Thyroid gland (tissue), 4 donors: ENCODE measurements around the gene TTC34.

Experiments
- CTCF ChIP-seq, 6 experiments: fragments of 200-600 bp in 3 of 6; fragments of 450-650 bp in 3 of 6; sonication (generic) in 3 of 6; IDR thresholded peaks; one replicate each; pipeline ENCODE4 v1.5.1; 2016 to 2019; ENCODE audit warnings: antibody characterized with exemption in 6 of 6, mild to moderate bottlenecking in 2 of 6, inconsistent platforms in 1 of 6, moderate library complexity in 1 of 6
- POLR2A ChIP-seq, 2 donors: fragments of 450-650 bp; IDR thresholded peaks; one replicate each; pipeline ENCODE4 v1.6.1; 2017; ENCODE audit warnings: antibody characterized with exemption in 2 of 2, mild to moderate bottlenecking in 2 of 2, moderate library complexity in 1 of 2

DNA sequence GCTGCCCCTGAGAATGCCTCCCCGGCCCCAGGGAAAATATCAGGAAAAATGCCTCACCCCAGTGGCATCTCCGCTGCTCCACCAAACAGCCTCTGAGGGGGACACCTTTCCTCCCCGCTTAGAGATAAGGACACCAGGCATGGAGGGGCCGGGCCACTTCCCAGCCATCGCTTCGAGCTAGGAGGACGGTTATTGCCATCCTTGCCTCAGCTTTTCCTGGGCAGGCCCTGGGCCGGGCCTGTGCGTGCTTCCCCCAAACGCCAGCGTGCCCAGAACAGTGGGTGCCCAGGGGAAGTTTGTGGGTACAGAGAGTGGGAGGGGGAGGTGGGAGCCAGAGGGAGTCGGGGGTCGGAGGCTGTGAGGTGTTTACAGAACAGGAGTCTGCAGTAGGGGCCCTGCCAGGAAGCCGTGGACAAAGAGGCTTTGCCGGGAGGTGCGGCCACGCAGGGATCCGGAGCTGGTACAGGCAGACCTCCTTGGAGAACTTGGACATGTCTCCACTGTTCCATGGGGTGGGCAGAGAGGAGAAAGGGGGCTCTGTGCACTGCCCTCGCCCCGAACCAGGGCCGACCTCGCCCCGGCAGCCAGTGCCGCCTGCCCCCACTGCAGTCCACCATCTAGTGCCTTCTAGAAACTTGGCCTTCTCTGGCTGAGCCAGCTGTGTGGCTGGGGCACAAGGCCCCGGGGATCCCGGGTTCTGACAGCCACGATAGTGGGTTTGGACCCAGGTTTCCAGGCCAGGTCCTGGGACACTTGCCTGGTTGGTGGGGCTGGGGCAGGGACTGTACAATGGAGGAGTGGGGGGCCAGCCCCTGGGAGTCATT is 33.5 kb upstream of the TTC34 start:
- TF ChIP-seq CTCF (IDR thresholded peaks at IDR 0.05) (no peak), POLR2A (IDR thresholded peaks at IDR 0.05) (no peak)
